Measurements from ENCODE around the gene NFU1.

Gene NFU1

GRCh38 chr2:69436938-69437750, at the start of gene NFU1:
Gene NFU1, minus strand, starts transcription at chr2:69437435. Its CDS starts 13 bp downstream, at chr2:69437422.
- Histone ChIP-seq H3K4me3 (ENCODE audit: low read length) (peak within 1 kb of the TSS; percentile 79), H3K36me3 (ENCODE audit: insufficient read depth, low read depth, low read length) (no peaks in the 10 kb centered on the region), H3K9me3 (ENCODE audit: insufficient read depth, low read depth, low read length) (no peaks in the 10 kb centered on the region), H3K27me3 (ENCODE audit: insufficient read depth, low read length) (no peaks in the 10 kb centered on the region), H3K9ac (ENCODE audit: low read depth, low read length) (peak within 1 kb of the TSS; percentile 89), H3K27ac (ENCODE audit: low read length) (peak within 1 kb of the TSS; percentile 9), H3K4me1 (ENCODE audit: insufficient read depth, low read length) (peaks cover 17% of the 10 kb centered on the region; the same call in 1 of the 2 replicates)

GRCh38 chr2:69483696-69484095, 46.5 kb upstream of the NFU1 start:
- H3K4me3 ChIP-seq (ENCODE audit: low read length) = no peak overlapping the region
- H3K4me1 ChIP-seq (ENCODE audit: insufficient read depth, low read length) = no peaks in the 10 kb centered on the region
- no peaks in the 10 kb centered on the region for H3K27me3 ChIP-seq (ENCODE audit: insufficient read depth, low read length)
- H3K36me3 ChIP-seq (ENCODE audit: insufficient read depth, low read depth, low read length) = no peaks in the 10 kb centered on the region
- no peak overlapping the region for H3K27ac ChIP-seq (ENCODE audit: low read length)
- H3K9me3 ChIP-seq (ENCODE audit: insufficient read depth, low read depth, low read length) = no peaks in the 10 kb centered on the region; the same call in 1 of the 2 replicates
- H3K9ac ChIP-seq (ENCODE audit: low read depth, low read length) = no peak overlapping the region

DNA sequence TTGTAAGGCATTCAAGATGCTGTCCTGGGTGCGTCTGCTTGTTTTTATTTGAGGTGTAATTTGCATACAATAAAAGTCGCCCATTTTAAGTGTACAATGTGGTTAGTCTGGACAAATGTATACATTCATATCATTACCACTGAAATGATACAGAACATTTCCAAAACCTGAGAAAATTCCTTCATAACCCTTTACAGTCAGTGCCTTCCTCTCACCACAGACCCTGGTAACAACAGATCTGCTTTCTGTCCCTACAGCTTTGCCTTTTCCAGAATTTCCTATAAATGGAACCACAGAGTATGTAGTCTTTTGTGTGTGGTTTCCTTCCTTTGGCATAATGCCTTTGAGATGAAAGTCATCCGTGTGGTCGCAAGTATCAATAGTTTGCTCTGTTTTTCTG, 45.8 kb upstream of the NFU1 start:
- Histone ChIP-seq H3K9ac (ENCODE audit: low read depth, low read length) (no peak overlapping the region), H3K4me1 (ENCODE audit: insufficient read depth, low read length) (no peaks in the 10 kb centered on the region), H3K27me3 (ENCODE audit: insufficient read depth, low read length) (no peaks in the 10 kb centered on the region), H3K27ac (ENCODE audit: low read length) (no peak overlapping the region), H3K4me3 (ENCODE audit: low read length) (no peak overlapping the region), H3K9me3 (ENCODE audit: insufficient read depth, low read depth, low read length) (no peaks in the 10 kb centered on the region; the same call in 1 of the 2 replicates), H3K36me3 (ENCODE audit: insufficient read depth, low read depth, low read length) (no peaks in the 10 kb centered on the region)

DNA sequence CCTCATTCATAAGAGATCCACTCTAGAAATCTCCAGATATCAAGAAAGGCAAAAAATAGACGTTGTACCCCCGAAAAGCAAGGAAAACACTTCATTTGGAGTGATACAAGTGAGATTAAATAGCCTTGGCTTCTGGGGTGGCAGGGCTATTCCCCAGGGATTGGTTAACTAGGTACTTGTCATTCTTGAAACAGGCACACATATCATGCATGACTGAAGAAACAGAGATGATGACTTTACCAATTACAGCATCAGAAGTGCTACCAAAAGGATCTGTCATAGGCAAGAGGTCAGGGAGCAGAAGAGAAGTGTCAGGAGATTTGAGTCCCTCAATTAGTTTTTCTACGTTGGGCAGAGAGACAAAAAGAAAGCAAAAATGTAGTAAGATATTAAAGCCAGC, 45.2 kb upstream of the NFU1 start:
- Histone ChIP-seq H3K27me3 (ENCODE audit: insufficient read depth, low read length) (no peaks in the 10 kb centered on the region), H3K4me3 (ENCODE audit: low read length) (no peak overlapping the region), H3K4me1 (ENCODE audit: insufficient read depth, low read length) (peaks cover 1% of the 10 kb centered on the region; the same call in 1 of the 2 replicates), H3K9me3 (ENCODE audit: insufficient read depth, low read depth, low read length) (no peaks in the 10 kb centered on the region; the same call in 1 of the 2 replicates), H3K36me3 (ENCODE audit: insufficient read depth, low read depth, low read length) (no peaks in the 10 kb centered on the region), H3K27ac (ENCODE audit: low read length) (no peak overlapping the region), H3K9ac (ENCODE audit: low read depth, low read length) (no peak overlapping the region)

- Histone ChIP-seq H3K4me3 (ENCODE audit: low read length) (no peak overlapping the region), H3K4me1 (ENCODE audit: insufficient read depth, low read length) (peaks cover 4% of the 10 kb centered on the region; the same call in 1 of the 2 replicates), H3K9ac (ENCODE audit: low read depth, low read length) (no peak overlapping the region), H3K9me3 (ENCODE audit: insufficient read depth, low read depth, low read length) (no peaks in the 10 kb centered on the region; the same call in 1 of the 2 replicates), H3K27ac (ENCODE audit: low read length) (no peak overlapping the region), H3K36me3 (ENCODE audit: insufficient read depth, low read depth, low read length) (no peaks in the 10 kb centered on the region), H3K27me3 (ENCODE audit: insufficient read depth, low read length) (no peaks in the 10 kb centered on the region)
These were observed 44.2 kb upstream of the NFU1 start for GRCh38 chr2:69481421-69481820.

GRCh38 chr2:69477627-69478026, 40.4 kb upstream of the NFU1 start:
- Histone ChIP-seq H3K27me3 (ENCODE audit: insufficient read depth, low read length) (no peaks in the 10 kb centered on the region), H3K36me3 (ENCODE audit: insufficient read depth, low read depth, low read length) (no peaks in the 10 kb centered on the region), H3K4me3 (ENCODE audit: low read length) (no peak overlapping the region), H3K4me1 (ENCODE audit: insufficient read depth, low read length) (peaks cover 4% of the 10 kb centered on the region; the same call in 1 of the 2 replicates), H3K9me3 (ENCODE audit: insufficient read depth, low read depth, low read length) (no peaks in the 10 kb centered on the region; the same call in 1 of the 2 replicates), H3K9ac (ENCODE audit: low read depth, low read length) (no peak overlapping the region), H3K27ac (ENCODE audit: low read length) (no peak overlapping the region)

GRCh38 chr2:69474688-69475087, 37.5 kb upstream of the NFU1 start:
- Histone ChIP-seq H3K4me3 (ENCODE audit: low read length) (no peak overlapping the region), H3K9me3 (ENCODE audit: insufficient read depth, low read depth, low read length) (no peaks in the 10 kb centered on the region), H3K4me1 (ENCODE audit: insufficient read depth, low read length) (peaks cover 4% of the 10 kb centered on the region; the same call in 1 of the 2 replicates), H3K27ac (ENCODE audit: low read length) (no peak overlapping the region), H3K27me3 (ENCODE audit: insufficient read depth, low read length) (no peaks in the 10 kb centered on the region), H3K36me3 (ENCODE audit: insufficient read depth, low read depth, low read length) (no peaks in the 10 kb centered on the region), H3K9ac (ENCODE audit: low read depth, low read length) (no peak overlapping the region)

- H3K4me1 ChIP-seq (ENCODE audit: insufficient read depth, low read length) = no peaks in the 10 kb centered on the region
- no peaks in the 10 kb centered on the region for H3K27me3 ChIP-seq (ENCODE audit: insufficient read depth, low read length)
- no peak overlapping the region for H3K9ac ChIP-seq (ENCODE audit: low read depth, low read length)
- H3K36me3 ChIP-seq (ENCODE audit: insufficient read depth, low read depth, low read length) = no peaks in the 10 kb centered on the region
- H3K4me3 ChIP-seq (ENCODE audit: low read length) = no peak overlapping the region
- H3K27ac ChIP-seq (ENCODE audit: low read length) = no peak overlapping the region
- no peaks in the 10 kb centered on the region for H3K9me3 ChIP-seq (ENCODE audit: insufficient read depth, low read depth, low read length)
These were observed 34.6 kb upstream of the NFU1 start for GRCh38 chr2:69471793-69472192.

GRCh38 chr2:69470911-69471310, 33.7 kb upstream of the NFU1 start:
- Histone ChIP-seq H3K4me1 (ENCODE audit: insufficient read depth, low read length) (no peaks in the 10 kb centered on the region), H3K36me3 (ENCODE audit: insufficient read depth, low read depth, low read length) (peaks cover 2% of the 10 kb centered on the region), H3K9me3 (ENCODE audit: insufficient read depth, low read depth, low read length) (no peaks in the 10 kb centered on the region), H3K27ac (ENCODE audit: low read length) (no peak overlapping the region), H3K27me3 (ENCODE audit: insufficient read depth, low read length) (no peaks in the 10 kb centered on the region), H3K4me3 (ENCODE audit: low read length) (no peak overlapping the region), H3K9ac (ENCODE audit: low read depth, low read length) (no peak overlapping the region)

- Histone ChIP-seq H3K36me3 (ENCODE audit: insufficient read depth, low read depth, low read length) (peaks cover 9% of the 10 kb centered on the region), H3K9me3 (ENCODE audit: insufficient read depth, low read depth, low read length) (no peaks in the 10 kb centered on the region), H3K27me3 (ENCODE audit: insufficient read depth, low read length) (no peaks in the 10 kb centered on the region), H3K27ac (ENCODE audit: low read length) (no peak overlapping the region), H3K4me3 (ENCODE audit: low read length) (no peak overlapping the region), H3K4me1 (ENCODE audit: insufficient read depth, low read length) (no peaks in the 10 kb centered on the region), H3K9ac (ENCODE audit: low read depth, low read length) (no peak overlapping the region)
These were observed 32.5 kb upstream of the NFU1 start for GRCh38 chr2:69469784-69470183.

DNA sequence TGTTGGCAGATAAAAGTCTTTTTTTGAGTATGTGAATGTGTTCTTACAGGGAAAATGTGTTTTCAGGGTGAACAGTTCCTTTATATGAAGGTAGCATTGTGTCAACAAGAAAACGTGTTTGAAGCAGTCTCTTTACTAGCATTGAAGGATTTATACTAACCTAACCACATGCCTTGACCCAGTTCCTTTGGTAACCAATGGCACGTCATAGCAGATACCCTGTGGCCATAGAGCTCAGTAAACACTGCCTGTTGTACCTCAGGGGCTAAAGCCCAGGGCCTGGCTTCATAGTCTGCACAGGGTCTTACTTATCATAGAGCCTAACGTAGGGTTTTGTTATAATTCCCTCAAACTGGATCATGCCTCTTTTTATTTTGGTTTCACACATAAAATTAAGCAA, 32.1 kb upstream of the NFU1 start:
- no peaks in the 10 kb centered on the region for H3K9me3 ChIP-seq (ENCODE audit: insufficient read depth, low read depth, low read length)
- peaks cover 9% of the 10 kb centered on the region for H3K36me3 ChIP-seq (ENCODE audit: insufficient read depth, low read depth, low read length)
- H3K4me1 ChIP-seq (ENCODE audit: insufficient read depth, low read length) = no peaks in the 10 kb centered on the region
- no peak overlapping the region for H3K9ac ChIP-seq (ENCODE audit: low read depth, low read length)
- no peaks in the 10 kb centered on the region for H3K27me3 ChIP-seq (ENCODE audit: insufficient read depth, low read length)
- no peak overlapping the region for H3K27ac ChIP-seq (ENCODE audit: low read length)
- no peak overlapping the region for H3K4me3 ChIP-seq (ENCODE audit: low read length)

- Histone ChIP-seq H3K4me3 (ENCODE audit: low read length) (no peak overlapping the region), H3K4me1 (ENCODE audit: insufficient read depth, low read length) (no peaks in the 10 kb centered on the region), H3K36me3 (ENCODE audit: insufficient read depth, low read depth, low read length) (peaks cover 9% of the 10 kb centered on the region), H3K9me3 (ENCODE audit: insufficient read depth, low read depth, low read length) (no peaks in the 10 kb centered on the region), H3K9ac (ENCODE audit: low read depth, low read length) (no peak overlapping the region), H3K27me3 (ENCODE audit: insufficient read depth, low read length) (no peaks in the 10 kb centered on the region), H3K27ac (ENCODE audit: low read length) (no peak overlapping the region)
These were observed 29.5 kb upstream of the NFU1 start for GRCh38 chr2:69466728-69467127.

All from iPS-20b (cell line).